Esophagus squamous epithelium (tissue), 5 donors: ENCODE data around the gene UBE2J2. TPM values are rescaled to one million over a fixed set of nuclear protein-coding genes. Genes with fewer than 3 reads are reported as not detected.

Experiments used
- DNase-seq: peaks from one replicate; lab custom pipeline; 2025; lab: John Stamatoyannopoulos, UW
- H3K27ac ChIP-seq, 4 donors: fragments of 200-600 bp; sonication (generic); one replicate each; pipeline ENCODE4 v1.5.1; 2016 to 2019; ENCODE audit warnings: mild to moderate bottlenecking in 1 of 4
- H3K27me3 ChIP-seq, 4 donors: fragments of 200-600 bp; sonication (generic); 1 replicate in 3 of 4; 2 replicates in 1 of 4; pipeline versions ENCODE4 v1.5.1 to v1.6.0; 2017 to 2021; ENCODE audit warnings: antibody characterized with exemption in 1 of 4
- H3K36me3 ChIP-seq, 3 donors: fragments of 200-600 bp; sonication (generic); one replicate each; pipeline ENCODE4 v1.5.1; 2016 to 2019
- H3K4me1 ChIP-seq, 3 donors: fragments of 200-600 bp; sonication (generic); one replicate each; pipeline ENCODE4 v1.5.1; 2017 to 2019
- H3K4me3 ChIP-seq, 4 donors: fragments of 200-600 bp; sonication (generic); 1 replicate in 3 of 4; 2 replicates in 1 of 4; pipeline ENCODE4 v1.5.1; 2016 to 2019; ENCODE audit warnings: mild to moderate bottlenecking in 2 of 4, moderate library complexity in 1 of 4
- H3K9me3 ChIP-seq, 3 donors: fragments of 200-600 bp; sonication (generic); one replicate each; pipeline ENCODE4 v1.5.1; 2016 to 2019
- CTCF ChIP-seq, 6 experiments: fragments of 450-650 bp in 4 of 6; fragments of 200-600 bp in 2 of 6; sonication (generic) in 2 of 6; IDR thresholded peaks; one replicate each; pipeline ENCODE4 v1.5.1; 2016 to 2019; ENCODE audit warnings: antibody characterized with exemption in 6 of 6, mild to moderate bottlenecking in 4 of 6, moderate library complexity in 4 of 6
- POLR2A ChIP-seq, 4 donors: fragments of 450-650 bp; IDR thresholded peaks; one replicate each; pipeline ENCODE4 v1.6.1; 2017; ENCODE audit warnings: antibody characterized with exemption in 4 of 4, mild to moderate bottlenecking in 4 of 4, moderate library complexity in 3 of 4
- WGBS, 2 donors: methylation state at CpG; one replicate each; pipeline ENCODE4 v1.1.5; 2018; 5-methylcytosine and 5-hydroxymethylcytosine counted together
- intact Hi-C: fragments of 100-400 bp; cut with DNase I; formaldehyde crosslinking; loops from one replicate; pipeline ENCODE4 v1.15.0; 2022
- total RNA-seq, 4 donors: library from RNA; depleted of rRNA; stranded (reverse); fragments of >200 nt; gene quantifications; one replicate each; pipeline ENCODE4 v1.1.0, GENCODE V29; 2016
- donor health status: DM: yes; HTN: yes; CAD: no.

Gene UBE2J2
- total RNA-seq, 4 donors from 2014 or later = 32.6 to 54.3 (median 42.5) TPM

- 20 to 50% methylated on average over 1 to 2 of the region's 50 CpGs for WGBS, 2 donors
- no peak for DNase-seq
- Histone ChIP-seq H3K4me3 (no peak overlapping the region), H3K27ac (no peak overlapping the region), H3K4me1 (peaks cover 15 to 43% (median 16%) of the 10 kb centered on the region in 3 donors), H3K36me3 (no peaks in the 10 kb centered on the region), H3K9me3 (no peaks in the 10 kb centered on the region), H3K27me3 (peaks cover 0 to 44% (median 0%) of the 10 kb centered on the region in 4 donors)
- TF ChIP-seq CTCF (IDR thresholded peaks at IDR 0.05) = no peak
- no peak for TF ChIP-seq POLR2A (IDR thresholded peaks at IDR 0.05)
- intact Hi-C loops = no loop called here
Measured at GRCh38 chr1:1286313-1287261, 12.9 kb upstream of the UBE2J2 start.

- no peaks in the 10 kb centered on the region for H3K9me3 ChIP-seq
- WGBS, 2 donors = 53% methylated on average over 3 of the region's 37 CpGs; no CpG with 5 or more reads in 1 of the 2 donors
- no peak for DNase-seq
Measured at GRCh38 chr1:1285611-1286311, 12.1 kb upstream of the UBE2J2 start.

GRCh38 chr1:1285102-1285571 lies 11.5 kb upstream of the UBE2J2 start:
- Histone ChIP-seq H3K4me1 (peaks cover 9 to 34% (median 10%) of the 10 kb centered on the region in 3 donors), H3K27me3 (peaks cover 0 to 41% (median 0%) of the 10 kb centered on the region in 4 donors), H3K27ac (no peak overlapping the region), H3K9me3 (no peaks in the 10 kb centered on the region), H3K36me3 (no peaks in the 10 kb centered on the region), H3K4me3 (no peak overlapping the region)
- DNase-seq = no peak
- intact Hi-C loops = no loop called here
- no peak for TF ChIP-seq POLR2A (IDR thresholded peaks at IDR 0.05)
- no peak for TF ChIP-seq CTCF (IDR thresholded peaks at IDR 0.05)
- WGBS, 2 donors = 86% methylated on average over 12 of the region's 22 CpGs; no CpG with 5 or more reads in 1 of the 2 donors

More at GRCh38 chr1:1285611-1286311, 12.1 kb upstream of the UBE2J2 start:
- intact Hi-C loops = no loop called here
- H3K27me3 ChIP-seq = peaks cover 0 to 44% (median 0%) of the 10 kb centered on the region in 4 donors
- H3K27ac ChIP-seq = no peak overlapping the region
- TF ChIP-seq CTCF (IDR thresholded peaks at IDR 0.05) (no peak), POLR2A (IDR thresholded peaks at IDR 0.05) (no peak)
- H3K36me3 ChIP-seq = no peaks in the 10 kb centered on the region
- peaks cover 10 to 40% (median 10%) of the 10 kb centered on the region in 3 donors for H3K4me1 ChIP-seq
- no peak overlapping the region for H3K4me3 ChIP-seq

- intact Hi-C loops = no loop called here
- Histone ChIP-seq H3K27me3 (peaks cover 0 to 39% (median 0%) of the 10 kb centered on the region in 4 donors), H3K27ac (no peak overlapping the region), H3K4me1 (peaks cover 9 to 34% (median 10%) of the 10 kb centered on the region in 3 donors), H3K36me3 (no peaks in the 10 kb centered on the region), H3K4me3 (no peak overlapping the region), H3K9me3 (no peaks in the 10 kb centered on the region)
- DNase-seq = no peak
- WGBS, 2 donors = 70% methylated on average over 5 of the region's 32 CpGs; no CpG with 5 or more reads in 1 of the 2 donors
- TF ChIP-seq CTCF (IDR thresholded peaks at IDR 0.05) (no peak), POLR2A (IDR thresholded peaks at IDR 0.05) (no peak)
Measured at GRCh38 chr1:1284221-1285101, 10.8 kb upstream of the UBE2J2 start.
